Gastrocnemius medialis (tissue), 4 donors: ENCODE data around the gene ECT2L.

Source experiments
- CTCF ChIP-seq, 5 experiments: fragments of 450-650 bp in 3 of 5; fragments of 200-600 bp in 2 of 5; sonication (generic) in 2 of 5; IDR thresholded peaks in 4 of 5; conservative IDR thresholded peaks in 1 of 5; 1 replicate in 4 of 5; 2 replicates in 1 of 5; pipeline ENCODE4 v1.5.1; 2016 to 2019; ENCODE audit warnings: antibody characterized with exemption in 5 of 5, mild to moderate bottlenecking in 3 of 5, moderate library complexity in 3 of 5
- POLR2A ChIP-seq, 2 donors: fragments of 450-650 bp; IDR thresholded peaks; one replicate each; pipeline ENCODE4 v1.6.1; 2017; ENCODE audit warnings: antibody characterized with exemption in 2 of 2, mild to moderate bottlenecking in 2 of 2, moderate library complexity in 2 of 2

GRCh38 chr6:138805016-138805765, 9.3 kb downstream of the ECT2L start:
- TF ChIP-seq CTCF (IDR thresholded peaks at IDR 0.05 in 4 of 5, conservative IDR thresholded peaks at IDR 0.05 in 1 of 5) (no peak), POLR2A (IDR thresholded peaks at IDR 0.05) (no peak)
